Measurements from ENCODE around the gene ADARB1.

DNA sequence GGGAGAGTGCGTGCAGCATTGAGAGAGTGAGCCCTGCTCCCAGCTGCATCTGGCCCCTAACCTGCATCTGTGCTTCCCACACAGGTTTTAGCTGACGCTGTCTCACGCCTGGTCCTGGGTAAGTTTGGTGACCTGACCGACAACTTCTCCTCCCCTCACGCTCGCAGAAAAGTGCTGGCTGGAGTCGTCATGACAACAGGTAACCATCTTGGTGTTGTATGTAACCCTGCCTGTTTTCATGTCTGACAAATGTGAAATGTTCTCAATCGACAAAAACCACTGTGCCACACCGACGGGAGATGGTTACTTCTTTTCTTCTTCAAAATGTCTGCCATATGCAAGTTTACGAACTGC lies 105.8 kb downstream of the ADARB1 start:
- TF ChIP-seq ZNF121 (CRISPR knock-in tag; IDR thresholded peaks at IDR 0.05) (no peak), USF2 (CRISPR knock-in tag; IDR thresholded peaks at IDR 0.05) (no peak), TCF7 (CRISPR knock-in tag; IDR thresholded peaks at IDR 0.05; ENCODE audit: low read depth) (no peak), SMAD4 (CRISPR knock-in tag; IDR thresholded peaks at IDR 0.05) (no peak), ZNF512 (CRISPR knock-in tag; IDR thresholded peaks at IDR 0.05; ENCODE audit: borderline replicate concordance) (no peak), ZNF263 (CRISPR knock-in tag; IDR thresholded peaks at IDR 0.05; ENCODE audit: low read depth) (no peak), NFYB (CRISPR knock-in tag; conservative IDR thresholded peaks at IDR 0.05; ENCODE audit: low read depth) (no peak)
- TF ChIP-seq, protein P1, sequence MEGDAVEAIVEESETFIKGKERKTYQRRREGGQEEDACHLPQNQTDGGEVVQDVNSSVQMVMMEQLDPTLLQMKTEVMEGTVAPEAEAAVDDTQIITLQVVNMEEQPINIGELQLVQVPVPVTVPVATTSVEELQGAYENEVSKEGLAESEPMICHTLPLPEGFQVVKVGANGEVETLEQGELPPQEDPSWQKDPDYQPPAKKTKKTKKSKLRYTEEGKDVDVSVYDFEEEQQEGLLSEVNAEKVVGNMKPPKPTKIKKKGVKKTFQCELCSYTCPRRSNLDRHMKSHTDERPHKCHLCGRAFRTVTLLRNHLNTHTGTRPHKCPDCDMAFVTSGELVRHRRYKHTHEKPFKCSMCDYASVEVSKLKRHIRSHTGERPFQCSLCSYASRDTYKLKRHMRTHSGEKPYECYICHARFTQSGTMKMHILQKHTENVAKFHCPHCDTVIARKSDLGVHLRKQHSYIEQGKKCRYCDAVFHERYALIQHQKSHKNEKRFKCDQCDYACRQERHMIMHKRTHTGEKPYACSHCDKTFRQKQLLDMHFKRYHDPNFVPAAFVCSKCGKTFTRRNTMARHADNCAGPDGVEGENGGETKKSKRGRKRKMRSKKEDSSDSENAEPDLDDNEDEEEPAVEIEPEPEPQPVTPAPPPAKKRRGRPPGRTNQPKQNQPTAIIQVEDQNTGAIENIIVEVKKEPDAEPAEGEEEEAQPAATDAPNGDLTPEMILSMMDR (IDR thresholded peaks at IDR 0.05): no peak
- TF ChIP-seq, protein P2, sequence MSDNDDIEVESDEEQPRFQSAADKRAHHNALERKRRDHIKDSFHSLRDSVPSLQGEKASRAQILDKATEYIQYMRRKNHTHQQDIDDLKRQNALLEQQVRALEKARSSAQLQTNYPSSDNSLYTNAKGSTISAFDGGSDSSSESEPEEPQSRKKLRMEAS (CRISPR knock-in tag; IDR thresholded peaks at IDR 0.05): no peak
- TF ChIP-seq, protein P3, sequence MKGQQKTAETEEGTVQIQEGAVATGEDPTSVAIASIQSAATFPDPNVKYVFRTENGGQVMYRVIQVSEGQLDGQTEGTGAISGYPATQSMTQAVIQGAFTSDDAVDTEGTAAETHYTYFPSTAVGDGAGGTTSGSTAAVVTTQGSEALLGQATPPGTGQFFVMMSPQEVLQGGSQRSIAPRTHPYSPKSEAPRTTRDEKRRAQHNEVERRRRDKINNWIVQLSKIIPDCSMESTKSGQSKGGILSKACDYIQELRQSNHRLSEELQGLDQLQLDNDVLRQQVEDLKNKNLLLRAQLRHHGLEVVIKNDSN (CRISPR knock-in tag; IDR thresholded peaks at IDR 0.05): no peak

Measured in WTC11 (cell line).